Cardiac fibroblast (primary cell): ENCODE data around the gene PPARA.
A peak's percentile ranks its signal among the peaks of the same experiment; 100 is the strongest.

Experiments used
- DNase-seq, 2 donors: peaks; one replicate each; pipeline versions ENCODE4 v3.0.0 to v3.0.0-alpha.2; 2010; ENCODE audit warnings: low read depth in 2 of 2
- H3K4me3 ChIP-seq, 2 donors: replicated peaks in 1 of 2; 1 replicate in 1 of 2; 2 replicates in 1 of 2; pipeline ENCODE4 v1.5.1; 2011; ENCODE audit warnings: low read depth in 2 of 2, low read length in 2 of 2, mild to moderate bottlenecking in 2 of 2, moderate library complexity in 1 of 2
- TF ChIP-seq, protein P1 (sequence below): IDR thresholded peaks from one replicate; pipeline ENCODE4 v1.5.1; 2011; ENCODE audit warnings: low read depth, mild to moderate bottlenecking, low read length, inconsistent platforms

Gene PPARA

GRCh38 chr22:46150655-46151477 lies 540 bp downstream of the PPARA start:
- TF ChIP-seq, protein P1, sequence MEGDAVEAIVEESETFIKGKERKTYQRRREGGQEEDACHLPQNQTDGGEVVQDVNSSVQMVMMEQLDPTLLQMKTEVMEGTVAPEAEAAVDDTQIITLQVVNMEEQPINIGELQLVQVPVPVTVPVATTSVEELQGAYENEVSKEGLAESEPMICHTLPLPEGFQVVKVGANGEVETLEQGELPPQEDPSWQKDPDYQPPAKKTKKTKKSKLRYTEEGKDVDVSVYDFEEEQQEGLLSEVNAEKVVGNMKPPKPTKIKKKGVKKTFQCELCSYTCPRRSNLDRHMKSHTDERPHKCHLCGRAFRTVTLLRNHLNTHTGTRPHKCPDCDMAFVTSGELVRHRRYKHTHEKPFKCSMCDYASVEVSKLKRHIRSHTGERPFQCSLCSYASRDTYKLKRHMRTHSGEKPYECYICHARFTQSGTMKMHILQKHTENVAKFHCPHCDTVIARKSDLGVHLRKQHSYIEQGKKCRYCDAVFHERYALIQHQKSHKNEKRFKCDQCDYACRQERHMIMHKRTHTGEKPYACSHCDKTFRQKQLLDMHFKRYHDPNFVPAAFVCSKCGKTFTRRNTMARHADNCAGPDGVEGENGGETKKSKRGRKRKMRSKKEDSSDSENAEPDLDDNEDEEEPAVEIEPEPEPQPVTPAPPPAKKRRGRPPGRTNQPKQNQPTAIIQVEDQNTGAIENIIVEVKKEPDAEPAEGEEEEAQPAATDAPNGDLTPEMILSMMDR, result no peak
- peak in 1 of 2 donors; percentile 13 for DNase-seq
- H3K4me3 ChIP-seq, result peak overlapping the region; percentile 90 to 92

GRCh38 chr22:46153930-46154329 lies 3.6 kb downstream of the PPARA start:
- TF ChIP-seq, protein P1, result no peak
- DNase-seq, result no peak
- H3K4me3 ChIP-seq, result no peak overlapping the region

GRCh38 chr22:46156031-46156430 lies 5.7 kb downstream of the PPARA start:
- TF ChIP-seq, protein P1, result no peak
- no peak overlapping the region for H3K4me3 ChIP-seq
- no peak for DNase-seq

GRCh38 chr22:46158283-46158682 lies 8.0 kb downstream of the PPARA start:
- no peak for DNase-seq
- TF ChIP-seq, protein P1, result no peak
- H3K4me3 ChIP-seq, result no peak overlapping the region

GRCh38 chr22:46159212-46159611 lies 8.9 kb downstream of the PPARA start:
- H3K4me3 ChIP-seq, result no peak overlapping the region
- no peak for DNase-seq
- TF ChIP-seq, protein P1, result no peak

- H3K4me3 ChIP-seq, result no peak overlapping the region
- TF ChIP-seq, protein P1, result no peak
- no peak for DNase-seq
These were observed 9.5 kb downstream of the PPARA start for GRCh38 chr22:46159777-46160176.
